ENCODE data around the gene PDHX.

PDHX gene

DNA sequence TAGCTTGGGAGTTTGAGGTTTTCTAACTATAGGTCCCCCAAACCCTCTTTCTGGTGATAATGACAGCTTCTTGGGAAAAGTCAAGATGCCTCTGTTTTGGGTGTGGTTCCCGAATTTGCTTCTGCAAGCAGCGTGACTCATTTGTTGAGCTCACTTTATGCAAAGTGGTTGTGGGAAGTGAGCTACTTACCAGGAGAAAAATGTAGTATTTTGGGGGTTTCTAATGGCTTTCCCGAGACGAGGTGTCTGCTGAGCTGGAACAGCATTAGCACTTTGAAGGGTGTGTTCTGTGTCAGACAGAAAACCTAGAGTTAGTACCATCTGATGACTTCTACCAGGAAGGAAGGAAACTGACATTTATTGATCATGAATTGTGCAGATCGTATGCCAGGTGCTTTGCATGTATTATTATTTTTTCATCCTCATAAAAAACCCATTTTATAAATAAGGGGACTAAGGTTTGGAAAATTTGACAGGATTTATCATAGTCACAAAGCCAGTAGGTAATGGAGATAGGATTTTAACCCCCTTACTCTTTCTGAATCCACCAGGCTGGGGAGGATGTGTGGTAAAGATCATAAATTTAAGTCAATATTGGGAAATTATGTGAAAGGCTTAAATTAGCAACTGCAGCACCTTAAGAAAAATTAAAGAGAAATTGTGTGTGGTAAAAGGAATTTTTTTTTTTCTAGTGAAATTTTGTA is 113.7 kb downstream of the PDHX start:
- DNase-seq = no peak

DNA sequence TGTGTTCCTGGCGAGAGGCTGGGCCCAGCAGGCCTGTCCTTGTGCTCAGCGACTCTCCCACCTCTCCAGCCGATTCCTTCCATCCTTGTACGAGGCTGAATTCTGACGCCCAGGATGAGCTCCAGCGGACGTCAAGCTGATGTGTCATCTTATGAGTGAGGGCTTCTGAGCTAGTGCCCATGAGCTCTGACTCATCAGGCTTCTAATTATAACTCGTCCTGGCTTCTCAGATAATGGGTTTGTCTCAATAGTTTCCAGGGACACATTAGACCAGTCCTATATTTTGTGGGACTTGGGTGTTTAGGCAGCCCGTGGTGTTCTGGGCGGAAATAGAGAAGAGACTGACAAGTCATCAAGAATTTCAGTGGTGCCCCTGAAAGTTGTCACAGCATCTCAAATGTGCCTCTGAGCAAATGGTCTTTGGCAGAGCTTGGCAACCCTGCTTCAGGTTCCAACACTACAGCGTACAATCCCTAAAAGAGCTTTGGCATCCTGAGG is 114.3 kb downstream of the PDHX start:
- DNase-seq = peak; percentile 67 to 92

DNA sequence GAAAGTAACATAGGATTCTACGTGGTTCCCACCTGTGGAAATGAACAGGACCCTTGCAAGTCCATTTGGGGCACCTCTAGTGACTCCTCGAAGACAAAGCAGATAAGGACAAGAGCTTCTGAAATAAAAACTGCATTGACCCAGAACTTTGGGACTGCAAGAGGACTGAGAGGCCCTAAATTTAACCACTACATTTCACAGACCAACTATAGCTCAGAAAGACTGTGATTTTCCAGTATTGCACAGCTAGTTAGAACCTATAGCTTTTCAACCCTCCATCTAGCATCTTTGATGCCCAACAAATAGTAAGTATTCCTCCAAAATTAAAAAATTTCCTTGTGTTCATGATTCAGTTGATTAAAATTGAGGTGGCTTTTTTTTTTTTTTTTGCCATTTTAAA is 114.9 kb downstream of the PDHX start:
- no peak for DNase-seq

DNA sequence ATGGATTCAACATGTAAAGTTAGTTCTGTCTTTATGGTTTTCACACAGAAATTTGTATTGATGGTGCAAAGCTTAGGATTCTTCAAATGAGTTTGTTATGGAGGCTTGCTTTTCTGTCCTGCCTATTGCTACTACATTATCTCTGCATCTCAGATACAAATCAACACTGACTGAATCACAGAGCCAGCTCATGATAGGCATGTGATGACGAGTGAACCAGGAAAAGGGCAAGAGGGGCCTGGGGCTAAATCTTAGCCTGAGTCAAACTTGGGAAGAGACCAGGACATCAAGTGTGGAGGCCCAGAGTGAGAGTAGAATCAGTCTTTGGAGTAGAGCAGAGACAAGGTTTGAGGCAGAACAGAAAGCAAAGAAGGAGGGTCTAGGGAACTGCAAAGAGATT is 115.4 kb downstream of the PDHX start:
- DNase-seq = no peak

DNA sequence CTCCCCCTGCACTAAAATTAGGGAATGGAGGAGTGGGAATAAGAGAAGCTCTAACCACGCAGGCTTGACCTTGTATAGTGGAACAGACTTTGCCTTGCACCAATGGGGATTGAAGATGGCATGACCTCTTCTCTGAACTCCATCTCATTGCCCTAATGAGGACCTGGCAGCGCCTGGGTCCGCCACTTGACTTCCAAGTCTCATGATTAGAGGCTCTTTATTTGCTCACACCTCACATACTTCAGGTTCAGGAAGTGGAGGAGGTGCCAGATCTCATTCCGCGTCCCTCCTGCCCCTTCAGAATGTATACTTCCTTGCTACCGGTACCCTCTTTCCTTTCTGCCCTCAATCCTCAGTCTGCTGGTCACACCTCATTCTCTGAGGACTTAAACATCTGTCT is 116.6 kb downstream of the PDHX start:
- DNase-seq = no peak

DNA sequence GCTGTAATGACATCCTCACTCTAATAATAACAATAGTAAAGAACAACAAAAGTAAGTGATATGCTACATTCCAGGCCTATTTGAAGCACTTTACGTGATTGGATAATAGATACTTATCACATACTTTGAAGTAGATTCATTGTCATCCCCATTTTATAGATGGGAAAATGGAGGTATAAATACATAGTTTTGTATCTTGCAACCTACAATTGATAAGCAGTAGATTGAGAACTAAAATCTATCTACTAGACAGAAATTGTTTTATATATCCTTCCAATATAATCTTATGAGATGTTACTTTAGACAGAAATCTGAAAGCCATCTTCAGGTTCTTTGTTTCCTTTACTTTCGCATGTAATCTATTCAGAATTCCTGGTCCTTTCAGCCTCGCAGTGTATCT is 118.0 kb downstream of the PDHX start:
- no peak for DNase-seq

DNA sequence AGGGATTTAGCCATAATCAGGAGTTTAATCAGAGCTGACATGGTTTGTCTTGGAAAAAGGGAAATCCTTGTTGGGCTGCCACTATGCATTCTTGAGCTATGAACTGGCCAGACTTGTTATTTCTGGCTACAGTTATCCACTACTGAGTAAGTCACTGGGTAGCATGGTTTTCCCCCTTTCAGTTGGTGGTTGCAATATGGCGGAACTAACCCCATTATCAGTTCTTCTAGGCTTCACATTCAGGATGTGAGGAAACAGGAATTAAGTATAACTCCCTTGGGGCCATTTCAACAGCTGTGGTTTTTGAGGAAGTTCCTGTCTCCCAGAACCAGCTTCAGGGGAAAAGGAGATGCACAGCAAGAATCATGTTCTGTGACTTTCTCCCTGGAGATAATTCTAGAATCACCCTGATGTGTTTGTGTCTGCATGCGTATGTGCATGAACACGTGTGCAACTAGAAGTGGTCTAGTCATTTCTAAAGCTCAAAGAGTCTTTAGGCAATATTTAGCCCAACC is 119.5 kb downstream of the PDHX start:
- peak in 1 of 2 donors; percentile 90 for DNase-seq

DNA sequence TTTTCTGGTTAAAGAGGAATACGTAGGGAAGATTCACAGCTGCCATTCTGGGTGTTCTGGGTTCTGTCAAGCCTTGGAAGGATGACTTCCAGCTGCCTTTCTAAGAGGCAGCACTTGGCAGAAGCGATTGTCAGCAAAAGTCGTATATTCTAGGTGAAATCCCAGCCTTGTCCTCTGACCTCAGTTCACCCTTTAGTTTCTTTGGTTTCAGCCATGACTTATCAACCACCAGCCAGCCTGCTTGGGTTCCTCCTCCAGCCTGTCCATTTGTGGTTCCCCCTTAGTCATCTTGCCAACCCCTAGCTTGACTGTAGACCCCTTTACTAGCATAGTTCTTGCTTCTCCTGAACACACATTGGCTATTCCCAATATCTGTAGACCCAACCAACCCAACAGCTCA is 120.2 kb downstream of the PDHX start:
- peak in 1 of 2 donors; percentile 68 for DNase-seq

DNA sequence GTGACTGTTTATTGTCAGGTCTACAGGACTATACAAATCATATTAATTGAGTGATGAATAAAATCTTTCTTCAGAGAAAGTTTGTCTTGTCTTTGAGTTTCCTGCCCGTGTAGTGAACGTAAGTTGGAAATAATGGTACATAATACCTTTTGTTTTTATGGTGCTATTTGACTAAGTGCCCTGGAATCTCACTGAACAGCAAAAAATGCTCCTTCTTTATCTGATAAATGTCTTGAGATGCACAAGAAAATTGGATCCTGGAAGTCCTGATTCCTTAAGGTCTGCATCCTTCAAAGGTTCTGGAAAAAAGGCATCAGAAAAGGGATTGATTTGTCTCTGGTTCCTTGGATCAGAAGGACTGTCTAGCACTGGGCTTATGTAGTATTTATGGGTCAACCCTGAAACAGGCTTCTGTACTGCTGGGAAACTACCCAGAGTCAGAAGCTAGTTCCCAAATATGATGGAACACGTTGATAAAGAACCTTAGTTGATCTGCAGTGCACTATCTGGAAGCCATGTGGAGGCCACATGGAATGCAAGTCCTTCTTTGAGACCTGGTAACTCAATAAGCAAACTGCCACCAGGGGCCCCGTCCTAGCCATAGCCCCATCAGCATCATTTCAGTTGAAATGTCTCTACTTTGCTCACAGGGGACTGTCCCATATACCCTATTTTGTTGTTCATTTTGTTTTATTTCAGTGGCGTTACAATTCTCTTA is 122.0 kb downstream of the PDHX start:
- no peak for DNase-seq

DNA sequence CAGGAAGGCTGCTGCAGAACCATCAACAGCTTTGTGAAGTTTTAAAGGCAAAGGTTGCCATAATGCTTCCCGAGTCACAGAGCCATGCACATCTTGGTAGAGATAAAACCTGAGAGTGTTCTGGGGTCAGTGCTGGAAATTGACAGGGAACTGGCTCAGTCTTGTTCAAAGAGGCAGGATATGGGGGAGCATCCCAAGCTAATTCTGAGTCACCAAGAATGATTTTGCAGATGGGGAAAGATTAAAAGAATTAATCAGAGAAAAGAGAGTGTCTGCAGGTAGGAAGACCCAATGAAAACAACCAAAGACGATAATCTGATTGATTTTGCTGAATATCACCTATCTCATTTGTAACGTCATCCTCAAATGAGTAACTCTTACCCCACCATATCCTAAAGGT is 122.7 kb downstream of the PDHX start:
- DNase-seq = no peak

DNA sequence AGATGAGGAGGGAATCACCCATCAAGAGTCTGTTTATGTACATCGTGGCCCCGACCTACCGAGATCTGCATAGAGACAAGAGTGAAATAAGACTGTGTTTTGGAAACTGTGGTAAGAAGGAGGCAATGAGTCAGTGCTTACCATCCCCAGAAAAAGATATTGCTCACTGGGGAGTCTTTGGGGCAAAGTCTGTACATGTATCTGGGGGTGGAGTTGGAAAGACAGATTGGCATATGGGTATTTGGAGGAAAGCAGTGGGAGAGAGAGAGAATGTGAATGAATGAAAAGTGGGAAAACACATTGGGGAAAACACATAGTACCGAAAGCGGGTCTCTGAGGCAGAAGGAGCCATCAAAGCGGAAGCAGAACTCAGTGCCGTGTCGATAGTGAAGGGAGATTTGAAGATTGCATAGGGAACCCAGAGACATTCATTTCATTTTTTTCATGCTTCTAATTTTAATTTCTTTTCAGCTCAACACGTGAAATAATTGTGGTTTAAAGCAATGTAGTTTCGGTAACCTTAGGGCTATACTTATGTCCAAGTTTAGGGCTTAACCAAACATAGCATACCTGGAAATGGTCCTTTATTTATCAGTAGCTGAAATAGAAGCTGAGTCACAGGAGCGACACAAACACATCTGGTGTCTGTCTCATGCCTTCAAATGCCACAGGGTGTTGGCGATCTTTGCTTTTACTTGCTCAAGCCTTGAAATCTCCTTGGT is 124.0 kb downstream of the PDHX start:
- DNase-seq = peak in 1 of 2 donors; percentile 87

DNA sequence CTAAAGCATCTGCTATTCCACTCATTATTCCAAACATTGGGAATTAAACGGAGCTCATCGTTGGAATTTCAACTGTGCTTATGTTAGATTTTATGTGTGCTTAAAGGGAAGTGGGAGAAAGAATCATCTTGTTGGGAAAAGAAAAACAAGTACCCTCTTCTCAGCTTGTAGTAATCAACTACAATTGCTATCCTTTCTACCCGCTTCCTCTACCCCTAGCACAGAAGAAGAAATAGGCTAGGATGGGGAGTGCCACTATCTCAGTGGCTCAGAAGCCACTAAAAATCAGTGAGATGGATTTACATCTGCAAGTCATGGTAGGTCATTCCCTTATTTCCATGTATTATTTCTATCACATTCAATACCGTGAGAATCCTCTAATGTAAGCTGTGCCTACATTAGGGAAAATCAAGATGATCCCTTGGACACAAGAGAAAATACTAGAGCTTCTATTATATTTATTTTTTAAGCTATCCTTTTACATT is 124.7 kb downstream of the PDHX start:
- no peak for DNase-seq

DNA sequence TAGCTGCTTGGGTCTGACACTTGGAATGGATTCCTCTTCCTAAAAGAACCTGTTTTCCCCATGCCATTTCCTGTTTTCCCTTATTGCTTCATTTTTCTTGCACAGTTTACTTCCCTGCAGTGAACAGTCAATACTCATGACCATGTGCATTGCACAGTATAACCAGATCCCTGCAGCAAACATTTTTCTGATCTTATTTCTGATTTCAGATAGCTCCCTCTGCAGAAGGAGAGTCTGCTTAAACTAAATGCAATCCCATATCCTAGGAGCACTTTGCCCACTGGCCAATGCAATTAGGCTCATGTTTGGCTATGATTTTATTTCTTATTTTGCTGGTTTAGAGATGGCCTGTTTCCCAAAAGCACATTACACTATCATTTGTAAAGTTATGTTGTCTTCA is 125.8 kb downstream of the PDHX start:
- no peak for DNase-seq

DNA sequence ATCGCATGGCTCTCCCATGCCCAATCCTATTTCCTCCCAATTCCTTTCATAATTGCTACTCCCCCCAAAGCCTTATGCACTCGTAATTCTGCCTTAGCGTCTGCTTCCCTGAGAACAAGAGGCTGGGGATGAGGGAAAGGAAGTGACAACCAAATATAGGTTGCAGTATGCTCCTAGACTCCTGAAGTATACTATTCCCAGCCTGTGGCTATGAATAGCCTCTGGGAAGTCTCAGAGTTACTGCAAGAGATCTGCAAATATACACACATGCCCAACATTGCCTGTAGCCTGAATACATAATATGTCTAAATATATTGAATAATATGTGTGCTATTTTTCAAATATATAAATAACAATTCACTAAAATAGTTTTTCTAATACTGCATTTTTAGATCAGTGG is 126.5 kb downstream of the PDHX start:
- no peak for DNase-seq

DNA sequence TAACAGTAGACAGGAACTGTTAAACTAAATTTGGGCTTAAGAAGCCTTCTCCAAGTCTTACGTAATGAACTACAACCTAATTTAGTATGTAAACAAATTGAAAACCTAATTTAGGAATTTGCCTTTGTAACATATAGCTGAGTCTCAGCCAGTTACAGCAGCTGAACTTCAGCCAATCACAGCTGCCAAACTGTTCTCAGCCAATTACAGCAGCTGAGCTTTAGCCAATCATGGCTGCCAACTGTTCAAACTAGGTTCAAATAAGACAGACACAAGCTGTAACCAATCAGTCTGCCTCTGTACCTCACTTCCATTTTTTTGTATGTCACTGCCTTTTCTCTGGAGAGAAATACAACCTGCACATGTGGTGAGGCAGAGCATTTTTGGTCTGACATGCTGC is 127.5 kb downstream of the PDHX start:
- DNase-seq = no peak

DNA sequence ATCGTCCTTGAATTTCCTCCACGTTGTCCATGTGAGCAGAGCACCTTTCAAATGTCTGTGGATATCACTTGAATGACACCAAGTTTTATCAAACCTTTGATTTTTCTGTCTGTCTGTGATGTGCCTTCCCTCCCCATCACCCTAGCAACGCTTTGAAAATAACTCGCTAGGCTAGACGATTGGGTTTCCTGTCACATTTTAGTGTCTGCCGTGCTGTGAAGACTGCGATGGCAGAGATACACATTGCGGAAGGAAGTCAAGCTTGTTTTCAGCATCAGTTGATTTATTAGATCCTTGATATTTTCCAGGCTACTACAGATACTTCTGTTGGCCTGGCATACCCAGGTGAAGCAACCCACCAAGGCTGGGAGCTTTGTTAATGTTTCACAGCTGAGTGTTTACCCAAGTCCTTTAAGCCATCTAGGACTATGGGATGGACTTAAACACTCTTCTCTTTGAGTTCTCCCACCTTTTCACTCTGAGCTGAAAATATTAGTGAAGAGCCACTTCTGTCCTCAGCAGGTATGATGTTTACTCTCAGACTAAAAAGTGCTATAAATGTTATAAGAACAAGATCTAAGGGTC is 128.9 kb downstream of the PDHX start:
- peak in 1 of 2 donors; percentile 95 for DNase-seq

Measured in bone marrow (tissue), 2 donors.